GM12874 (cell line): Measurements from ENCODE around the gene AMDHD2.

Source experiments
- TF ChIP-seq, protein P1 (sequence below): IDR thresholded peaks from 2 replicates; pipeline ENCODE4 v1.5.1; 2011; ENCODE audit warnings: low read depth, mild to moderate bottlenecking, control low read depth, low read length, moderate library complexity; ENCODE audit not compliant: insufficient read depth

AMDHD2 gene

DNA sequence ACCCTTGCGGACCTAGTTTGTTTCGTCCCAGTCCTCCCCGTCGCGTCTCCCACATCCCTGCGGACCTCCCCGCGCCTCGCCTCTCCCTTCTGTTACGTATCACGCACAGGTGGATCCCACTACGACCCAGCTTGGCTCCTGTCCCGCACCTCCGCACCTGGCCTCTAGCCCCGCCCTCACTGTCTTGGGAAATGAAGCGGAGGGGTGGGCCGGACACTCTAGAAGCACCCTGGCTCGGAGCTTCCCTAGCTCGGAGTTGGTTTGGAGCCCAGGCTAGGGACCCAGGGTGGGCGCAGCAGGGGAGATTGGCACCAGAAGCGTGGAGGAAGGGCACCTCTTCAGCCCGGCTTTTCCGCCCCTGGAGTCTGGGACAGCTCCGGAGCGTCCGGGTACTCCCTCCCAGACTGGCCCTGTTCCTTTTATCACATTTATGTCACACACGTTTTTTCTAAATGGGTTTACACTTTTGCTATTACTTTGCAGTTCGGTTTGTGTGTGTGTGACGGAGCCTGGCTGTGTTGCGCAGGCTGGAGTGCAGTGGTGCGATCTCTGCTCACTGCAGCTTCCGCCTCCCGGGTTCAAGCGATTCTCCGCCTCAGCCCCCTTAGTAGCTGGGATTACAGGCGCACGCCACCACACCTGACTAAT, 12.4 kb downstream of the AMDHD2 start:
- TF ChIP-seq, protein P1, sequence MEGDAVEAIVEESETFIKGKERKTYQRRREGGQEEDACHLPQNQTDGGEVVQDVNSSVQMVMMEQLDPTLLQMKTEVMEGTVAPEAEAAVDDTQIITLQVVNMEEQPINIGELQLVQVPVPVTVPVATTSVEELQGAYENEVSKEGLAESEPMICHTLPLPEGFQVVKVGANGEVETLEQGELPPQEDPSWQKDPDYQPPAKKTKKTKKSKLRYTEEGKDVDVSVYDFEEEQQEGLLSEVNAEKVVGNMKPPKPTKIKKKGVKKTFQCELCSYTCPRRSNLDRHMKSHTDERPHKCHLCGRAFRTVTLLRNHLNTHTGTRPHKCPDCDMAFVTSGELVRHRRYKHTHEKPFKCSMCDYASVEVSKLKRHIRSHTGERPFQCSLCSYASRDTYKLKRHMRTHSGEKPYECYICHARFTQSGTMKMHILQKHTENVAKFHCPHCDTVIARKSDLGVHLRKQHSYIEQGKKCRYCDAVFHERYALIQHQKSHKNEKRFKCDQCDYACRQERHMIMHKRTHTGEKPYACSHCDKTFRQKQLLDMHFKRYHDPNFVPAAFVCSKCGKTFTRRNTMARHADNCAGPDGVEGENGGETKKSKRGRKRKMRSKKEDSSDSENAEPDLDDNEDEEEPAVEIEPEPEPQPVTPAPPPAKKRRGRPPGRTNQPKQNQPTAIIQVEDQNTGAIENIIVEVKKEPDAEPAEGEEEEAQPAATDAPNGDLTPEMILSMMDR: no peak

DNA sequence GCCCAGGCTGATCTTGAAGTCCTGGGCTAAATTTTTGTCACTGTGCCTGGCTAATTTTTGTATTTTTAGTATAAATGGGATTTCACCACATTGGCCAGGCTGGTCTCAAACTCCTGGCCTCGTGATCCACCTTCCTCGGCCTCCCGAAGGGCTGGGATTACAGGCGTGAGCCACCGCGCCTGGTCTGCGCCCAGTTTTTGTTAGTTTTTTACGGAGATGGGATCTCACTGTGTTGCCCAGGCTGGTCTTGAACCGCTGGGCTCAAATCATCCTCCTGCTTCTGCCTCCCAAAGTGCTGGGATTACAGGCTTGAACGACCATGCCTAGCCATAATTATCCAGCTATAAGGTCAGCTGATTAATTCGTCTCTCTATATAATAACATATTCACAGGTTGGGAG, 13.7 kb downstream of the AMDHD2 start:
- TF ChIP-seq, protein P1: no peak

GRCh38 chr16:2535625-2536013, 15.4 kb downstream of the AMDHD2 start:
- TF ChIP-seq, protein P1: no peak

- TF ChIP-seq, protein P1: no peak
Observed at GRCh38 chr16:2537451-2538379, 17.5 kb downstream of the AMDHD2 start, which contains the start of gene PDPK1. Gene PDPK1, plus strand, starts transcription at chr16:2538021. Its CDS starts 92 bp downstream, at chr16:2538113.

DNA sequence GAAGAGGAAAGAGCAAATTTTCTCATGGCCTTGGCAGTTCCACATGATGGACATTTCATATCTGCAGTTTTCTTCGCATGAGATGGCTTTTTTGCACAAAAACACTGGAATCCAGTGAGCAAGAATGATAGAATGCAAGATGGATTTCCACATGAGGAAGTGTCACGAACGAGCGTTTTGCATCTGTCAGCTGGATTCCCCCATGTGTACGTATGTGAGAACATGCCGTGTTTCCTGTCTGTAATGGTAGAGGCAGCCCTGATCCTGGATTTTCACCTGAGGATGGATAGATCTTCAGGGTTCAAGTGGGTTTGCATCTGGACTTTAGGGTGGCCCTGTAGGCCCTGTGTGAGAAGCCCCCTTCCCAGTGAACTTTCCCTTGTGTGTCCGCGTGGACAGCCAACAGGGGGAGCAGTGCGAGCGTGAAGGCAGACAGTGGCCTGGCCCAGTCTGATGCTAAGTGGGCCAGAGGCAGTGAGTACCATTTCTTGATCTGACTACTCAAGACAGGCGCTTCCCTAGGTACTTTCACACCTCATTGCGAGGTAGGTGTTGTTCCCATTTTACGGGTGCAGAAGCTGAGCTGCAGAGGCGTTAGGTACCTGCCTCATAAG, 19.8 kb downstream of the AMDHD2 start:
- TF ChIP-seq, protein P1: peak; percentile 58

GRCh38 chr16:2560798-2561133, 40.6 kb downstream of the AMDHD2 start:
- TF ChIP-seq, protein P1: peak; percentile 22; the same call in 1 of the 2 replicates

DNA sequence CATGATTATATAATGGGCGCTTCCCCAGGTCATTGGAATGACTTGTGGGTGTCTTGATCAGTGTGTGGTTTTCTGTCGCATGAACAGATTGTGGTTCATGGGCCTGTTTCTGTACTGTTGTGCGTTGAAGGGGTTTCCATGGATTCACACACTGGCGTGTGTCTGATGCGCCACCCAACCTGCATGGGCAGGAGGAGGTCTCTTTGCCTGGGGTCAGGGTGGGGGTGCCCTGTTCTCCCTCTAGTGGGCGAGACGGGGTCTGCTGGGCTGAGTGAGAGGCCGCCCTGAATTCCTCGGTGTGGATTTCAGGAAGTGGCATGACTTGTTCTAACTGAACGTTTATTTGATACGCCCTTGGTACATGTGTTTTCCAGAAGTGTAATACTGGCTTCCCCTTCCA, 60.0 kb downstream of the AMDHD2 start:
- TF ChIP-seq, protein P1: peak; percentile 6; the same call in 1 of the 2 replicates
